ENCODE measurements around the gene PABPC1L.

The PABPC1L gene

GRCh38 chr20:44901974-44902373, 7.9 kb upstream of the PABPC1L start:
- no peak for DNase-seq

GRCh38 chr20:44904377-44904776, 5.5 kb upstream of the PABPC1L start:
- no peak for DNase-seq

- DNase-seq, result no peak
Measured at GRCh38 chr20:44908987-44909871, 631 bp upstream of the PABPC1L start.

- DNase-seq, result no peak
Measured at GRCh38 chr20:44910690-44911262, 916 bp downstream of the PABPC1L start.

- DNase-seq, result peak; percentile 19
Measured at GRCh38 chr20:44911264-44911921, 1.5 kb downstream of the PABPC1L start.

GRCh38 chr20:44912189-44912588, 2.3 kb downstream of the PABPC1L start:
- DNase-seq, result no peak

- no peak for DNase-seq
Measured at GRCh38 chr20:44914924-44915323, 5.1 kb downstream of the PABPC1L start.

GRCh38 chr20:44916586-44916985, 6.7 kb downstream of the PABPC1L start:
- no peak for DNase-seq

GRCh38 chr20:44917399-44917798, 7.5 kb downstream of the PABPC1L start:
- no peak for DNase-seq

- DNase-seq, result no peak
Measured at GRCh38 chr20:44918342-44918741, 8.5 kb downstream of the PABPC1L start.

- DNase-seq, result no peak
Measured at GRCh38 chr20:44918761-44919160, 8.9 kb downstream of the PABPC1L start.

GRCh38 chr20:44921447-44921846, 11.6 kb downstream of the PABPC1L start:
- no peak for DNase-seq

GRCh38 chr20:44924541-44924940, 14.7 kb downstream of the PABPC1L start:
- no peak for DNase-seq

- DNase-seq, result no peak
Measured at GRCh38 chr20:44928595-44928994, 18.7 kb downstream of the PABPC1L start.

GRCh38 chr20:44930517-44931168, 20.8 kb downstream of the PABPC1L start:
- no peak for DNase-seq

GRCh38 chr20:44931911-44932310, 22.1 kb downstream of the PABPC1L start:
- DNase-seq, result no peak

- DNase-seq, result no peak
Measured at GRCh38 chr20:44932916-44933315, 23.1 kb downstream of the PABPC1L start.

GRCh38 chr20:44936510-44936909, 26.6 kb downstream of the PABPC1L start:
- DNase-seq, result no peak

- no peak for DNase-seq
Measured at GRCh38 chr20:44938637-44939036, 28.8 kb downstream of the PABPC1L start.

GRCh38 chr20:44941120-44941691, 31.3 kb downstream of the PABPC1L start:
- DNase-seq, result no peak

- no peak for DNase-seq
Measured at GRCh38 chr20:44942264-44942973, 32.6 kb downstream of the PABPC1L start.

GRCh38 chr20:44943828-44944227, 34.0 kb downstream of the PABPC1L start:
- no peak for DNase-seq

All from central memory CD4-positive, alpha-beta T cell (primary cell).